GM12878 (cell line): ENCODE data around the gene INPP5D. TPM values are rescaled to one million over a fixed set of nuclear protein-coding genes. Genes with fewer than 3 reads are reported as not detected.

Experiments used
- ATAC-seq: fragments of 200-7000 bp; cut with Tn5 transposase; 3 replicates; pipeline ENCODE4 v1.9.1; 2020; ENCODE audit warnings: mild to moderate bottlenecking, moderate library complexity
- BruUV-seq: library from RNA; stranded (reverse); fragments of 400-500 nt; replicated peaks from 2 replicates; lab custom pipeline; 2021; lab: Mats Ljungman, UMichigan
- CTCF ChIA-PET: fragments of 300-600 bp; sonication (Branson Sonifier 250); formaldehyde crosslinking; extraction: SDS; loops from one replicate; lab custom pipeline; 2021; ENCODE audit warnings: inconsistent platforms; lab: Yijun Ruan, JAX
- POLR2A ChIA-PET: fragments of 350-600 bp; formaldehyde crosslinking; extraction: SDS; loops from one replicate; lab custom pipeline; 2021; ENCODE audit warnings: inconsistent platforms; lab: Charles Lee
- RAD21 ChIA-PET: fragments of 300-600 bp; sonication (Branson Sonifier 250); formaldehyde crosslinking; loops from one replicate; lab custom pipeline; 2023; ENCODE audit warnings: antibody characterized with exemption; ENCODE audit not compliant: unreplicated experiment; lab: Charles Lee
- SMC1A ChIA-PET: fragments of 300-600 bp; sonication (Branson Sonifier 250); formaldehyde crosslinking; loops from one replicate; lab custom pipeline; 2023; ENCODE audit not compliant: unreplicated experiment, uncharacterized antibody; lab: Charles Lee
- DNase-seq: peaks from one replicate; pipeline ENCODE4 v3.0.0-alpha.2; 2011; ENCODE audit warnings: low read depth, low spot score
- FAIRE-seq: peaks from 3 replicates; lab custom pipeline; 2011; peaks lifted over from hg19 to GRCh38; lab: Jason Lieb, UNC
- H2AFZ ChIP-seq: 2 replicates; pipeline ENCODE4 v1.6.0; 2011; ENCODE audit warnings: low read depth, low read length, control low read depth; ENCODE audit not compliant: control insufficient read depth
- H3K27ac ChIP-seq: 2 replicates; pipeline ENCODE4 v1.5.1; 2011; ENCODE audit warnings: control low read depth; ENCODE audit not compliant: control insufficient read depth, insufficient read depth
- H3K27me3 ChIP-seq, 2 experiments: replicated peaks in 1 of 2; 2 replicates each; pipeline versions ENCODE4 v1.6.0 to v1.6.1; 2011; ENCODE audit warnings: low read length in 1 of 2; ENCODE audit not compliant: control insufficient read depth in 2 of 2, insufficient read depth in 2 of 2
- H3K36me3 ChIP-seq, 2 experiments: 2 replicates each; pipeline ENCODE4 v1.5.1; 2011; ENCODE audit warnings: low read length in 1 of 2; ENCODE audit not compliant: control insufficient read depth in 2 of 2, insufficient read depth in 2 of 2
- H3K4me1 ChIP-seq: 2 replicates; pipeline ENCODE4 v1.6.1; 2011; ENCODE audit warnings: mild to moderate bottlenecking, low read length, moderate library complexity, mixed read lengths; ENCODE audit not compliant: control insufficient read depth, insufficient read depth
- H3K4me2 ChIP-seq: 2 replicates; pipeline ENCODE4 v1.6.0; 2011; ENCODE audit warnings: control low read depth; ENCODE audit not compliant: control insufficient read depth, insufficient read depth
- H3K4me3 ChIP-seq: fragments of 200-600 bp; sonication (generic); 2 replicates; pipeline ENCODE4 v1.5.1; 2016
- H3K79me2 ChIP-seq: 2 replicates; pipeline ENCODE4 v1.6.0; 2011; ENCODE audit warnings: low read length; ENCODE audit not compliant: control insufficient read depth, insufficient read depth
- H3K9ac ChIP-seq: 2 replicates; pipeline ENCODE4 v1.8.0; 2011; ENCODE audit warnings: low read length, control low read depth, mixed read lengths; ENCODE audit not compliant: control insufficient read depth, insufficient read depth
- H3K9me3 ChIP-seq: replicated peaks from 3 replicates; pipeline ENCODE4 v1.5.1; 2011; ENCODE audit warnings: mild to moderate bottlenecking, low read length; ENCODE audit not compliant: control insufficient read depth, insufficient read depth
- H4K20me1 ChIP-seq: 2 replicates; pipeline ENCODE4 v1.6.0; 2011; ENCODE audit not compliant: control insufficient read depth, insufficient read depth
- CBFB ChIP-seq: IDR thresholded peaks from 2 replicates; pipeline ENCODE4 v1.6.1; 2016; ENCODE audit warnings: antibody characterized with exemption, low read depth
- EED ChIP-seq: sonication (generic); IDR thresholded peaks from 2 replicates; pipeline ENCODE4 v1.6.1; 2016; ENCODE audit warnings: antibody characterized with exemption, low read depth
- HDGF ChIP-seq: fragments of 450-650 bp; IDR thresholded peaks from 2 replicates; pipeline ENCODE4 v1.6.1; 2016; ENCODE audit warnings: antibody characterized with exemption
- IKZF1 ChIP-seq: fragments of 450-650 bp; conservative IDR thresholded peaks from 2 replicates; pipeline ENCODE4 v1.6.1; 2017; ENCODE audit warnings: antibody characterized with exemption, mild to moderate bottlenecking
- IKZF2 ChIP-seq, 2 experiments: fragments of 450-650 bp; IDR thresholded peaks; 2 replicates each; pipeline ENCODE4 v1.6.1; 2017; ENCODE audit warnings: mild to moderate bottlenecking in 2 of 2, moderate library complexity in 2 of 2
- RAD51 ChIP-seq: fragments of 450-650 bp; IDR thresholded peaks from 2 replicates; pipeline ENCODE4 v1.6.1; 2016; ENCODE audit warnings: moderate library complexity, mild to moderate bottlenecking, inconsistent platforms
- SPI1 ChIP-seq: IDR thresholded peaks from 2 replicates; pipeline ENCODE4 v1.6.1; 2011; ENCODE audit warnings: low read depth, mild to moderate bottlenecking, low read length, moderate library complexity, borderline replicate concordance; ENCODE audit not compliant: insufficient read depth
- TCF12 ChIP-seq: IDR thresholded peaks from 2 replicates; pipeline ENCODE4 v1.6.1; 2011; ENCODE audit warnings: low read depth, mild to moderate bottlenecking, low read length
- YY1 ChIP-seq: IDR thresholded peaks from 2 replicates; pipeline ENCODE4 v1.6.1; 2011; ENCODE audit warnings: low read depth, mild to moderate bottlenecking, low read length
- whole genome bisulfite sequencing: methylation state at CpG from one replicate; pipeline ENCODE4 v1.1.6; 2016; ENCODE audit warnings: low lambda C conversion rate; ENCODE audit not compliant: insufficient replicate concordance, insufficient coverage; ENCODE audit errors: missing lambda C conversion rate; 5-methylcytosine and 5-hydroxymethylcytosine counted together
- in situ Hi-C: fragments of 300-500 bp; cut with MboI; formaldehyde crosslinking; loops from 9 replicates; pipeline ENCODE4 v1.14.3; 2018; ENCODE audit warnings: mixed read lengths
- intact Hi-C: fragments of 100-400 bp; cut with micrococcal nuclease; formaldehyde crosslinking; loops from one replicate; pipeline ENCODE4 v1.14.2; 2022; ENCODE audit not compliant: unreplicated experiment
- polyA plus RNA-seq, 11 experiments: library from polyadenylated mRNA; depleted of rRNA in 4 of 11; unstranded in 6 of 11; stranded (reverse) in 5 of 11; fragments of >200 nt; fragmentation: Nextera tagmentation in 4 of 11; fragmentation: Illumina TruSeq in 1 of 11; extraction: Ambion mirVana in 4 of 11; extraction: Trizol in 1 of 11; gene quantifications; 1 replicate in 1 of 11; 2 replicates in 10 of 11; pipeline versions ENCODE4 v1.2.1 to v1.2.3, GENCODE V29; 2011 to 2016; ENCODE audit warnings: inconsistent platforms in 2 of 11, missing spikeins in 2 of 11, low read depth in 1 of 11
- total RNA-seq, 4 experiments: library from RNA; depleted of rRNA in 3 of 4; stranded (reverse); fragments of >200 nt in 3 of 4; fragmentation: Illumina TruSeq in 1 of 4; extraction: Trizol in 1 of 4; gene quantifications; 2 replicates each; pipeline versions ENCODE4 v1.2.1 to v1.2.3, GENCODE V29; 2013 to 2021
- TF ChIP-seq, protein P1 (sequence below): fragments of 450-650 bp; IDR thresholded peaks from 2 replicates; pipeline ENCODE4 v1.6.1; 2017; ENCODE audit warnings: borderline replicate concordance

INPP5D gene
- total and polyA plus RNA-seq, 10 of the 15 experiments (the other 5 are each of a cell fraction or from before 2014, with no cell fraction given) = 11.8 to 139 (median 88.8) TPM

DNA sequence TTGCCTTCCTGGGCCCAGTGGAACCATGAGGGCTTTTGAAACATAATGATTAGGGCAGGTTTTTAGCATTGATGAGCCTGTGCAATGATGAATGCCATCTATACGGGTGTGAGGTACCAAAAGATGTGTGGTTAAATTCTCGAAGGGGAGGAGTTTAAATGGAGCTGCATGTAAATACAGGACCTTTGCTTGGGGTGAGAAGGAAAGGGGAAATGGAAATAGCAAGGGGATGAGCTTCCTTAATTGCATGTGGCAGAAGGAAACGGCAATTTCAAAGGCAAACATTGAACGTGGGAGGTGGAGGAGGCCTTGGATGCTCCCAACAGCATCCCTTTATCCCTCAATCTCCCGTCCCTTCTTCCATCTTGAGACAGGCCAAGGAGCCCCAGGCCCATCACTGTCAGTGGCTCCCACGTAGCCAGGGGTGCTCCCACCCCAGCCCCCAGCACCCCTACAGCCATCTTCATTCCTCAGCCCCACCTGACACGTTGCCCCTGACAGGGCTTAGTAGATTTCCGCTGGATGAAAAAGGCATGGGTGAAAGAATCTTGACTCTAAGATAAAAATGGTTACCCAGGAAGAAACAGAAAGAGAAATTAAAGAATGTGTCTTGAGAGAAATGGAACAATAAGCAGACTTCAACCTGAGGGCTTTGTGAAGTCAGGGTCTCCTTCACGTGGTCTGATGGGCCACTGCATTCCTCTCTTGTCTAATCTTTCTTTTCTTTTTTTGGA is 32.5 kb downstream of the INPP5D start:
- DNase-seq = no peak
- Histone ChIP-seq H4K20me1 (no peaks in the 10 kb centered on the region), H3K4me3 (peak overlapping the region; percentile 27; the same call in 1 of the 2 replicates), H2AFZ (peak overlapping the region; percentile 37; the same call in 1 of the 2 replicates), H3K27ac (peak overlapping the region; percentile 83), H3K4me1 (peaks cover 58% of the 10 kb centered on the region), H3K4me2 (peak overlapping the region; percentile 91), H3K36me3 (peaks cover 24 to 54% of the 10 kb centered on the region in 2 experiments), H3K27me3 (no peaks in the 10 kb centered on the region), H3K9ac (peak overlapping the region; percentile 52), H3K9me3 (no peaks in the 10 kb centered on the region; the same call in 2 of the 3 replicates), H3K79me2 (peaks cover 86% of the 10 kb centered on the region)
- intact Hi-C loops = no loop called here
- peak; percentile 76 for ATAC-seq
- WGBS = 8% methylated on average over 9 of the region's 9 CpGs
- ChIA-PET POLR2A (interaction anchor here (0.7 to 3.4 kb wide), 6 partner anchors 8 to 32 kb away, joined by 3 to 20 read pairs (median 4); partner anchors contain the start of gene INPP5D), RAD21 (interaction anchor here (1.0 to 3.3 kb wide), 5 partner anchors 8 to 32 kb away, joined by 3 to 17 read pairs (median 9); partner anchors contain the start of gene INPP5D), SMC1A (interaction anchor here (0.6 to 12.4 kb wide), 6 partner anchors 8 to 32 kb away, joined by 3 to 328 read pairs (median 5); partner anchors contain the start of gene INPP5D), CTCF (interaction anchor here (0.6 to 4.0 kb wide), 5 partner anchors 8 to 39 kb away, joined by 3 to 19 read pairs (median 3); no protein-coding TSS in a partner anchor)
- no TSS peak for BruUV-seq
- peak; percentile 54 for FAIRE-seq
- TF ChIP-seq IKZF1 (peak; percentile 53), TCF12 (no peak), CBFB (0 out of 2 replicates have a peak, but pooled peaks have one; percentile 14), YY1 (0 out of 2 replicates have a peak, but pooled peaks have one; percentile 24), HDGF (0 out of 2 replicates have a peak, but pooled peaks have one; percentile 44), IKZF2 (IDR thresholded peaks at IDR 0.05) (peak; percentile 40 to 46; a peak in 3 of 4 replicates), EED (peak; percentile 57; the same call in 1 of the 2 replicates), SPI1 (peak; percentile 71; the same call in 1 of the 2 replicates), RAD51 (peak; percentile 66)
- TF ChIP-seq, protein P1, sequence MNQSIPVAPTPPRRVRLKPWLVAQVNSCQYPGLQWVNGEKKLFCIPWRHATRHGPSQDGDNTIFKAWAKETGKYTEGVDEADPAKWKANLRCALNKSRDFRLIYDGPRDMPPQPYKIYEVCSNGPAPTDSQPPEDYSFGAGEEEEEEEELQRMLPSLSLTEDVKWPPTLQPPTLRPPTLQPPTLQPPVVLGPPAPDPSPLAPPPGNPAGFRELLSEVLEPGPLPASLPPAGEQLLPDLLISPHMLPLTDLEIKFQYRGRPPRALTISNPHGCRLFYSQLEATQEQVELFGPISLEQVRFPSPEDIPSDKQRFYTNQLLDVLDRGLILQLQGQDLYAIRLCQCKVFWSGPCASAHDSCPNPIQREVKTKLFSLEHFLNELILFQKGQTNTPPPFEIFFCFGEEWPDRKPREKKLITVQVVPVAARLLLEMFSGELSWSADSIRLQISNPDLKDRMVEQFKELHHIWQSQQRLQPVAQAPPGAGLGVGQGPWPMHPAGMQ = no peak
- in situ Hi-C loops = no loop called here
